Esophagus squamous epithelium (tissue), 4 donors: ENCODE data around the gene USP46.

Experiments
- CTCF ChIP-seq, 6 experiments: fragments of 450-650 bp in 4 of 6; fragments of 200-600 bp in 2 of 6; sonication (generic) in 2 of 6; IDR thresholded peaks; one replicate each; pipeline ENCODE4 v1.5.1; 2016 to 2019; ENCODE audit warnings: antibody characterized with exemption in 6 of 6, mild to moderate bottlenecking in 4 of 6, moderate library complexity in 4 of 6
- POLR2A ChIP-seq, 4 donors: fragments of 450-650 bp; IDR thresholded peaks; one replicate each; pipeline ENCODE4 v1.6.1; 2017; ENCODE audit warnings: antibody characterized with exemption in 4 of 4, mild to moderate bottlenecking in 4 of 4, moderate library complexity in 3 of 4

DNA sequence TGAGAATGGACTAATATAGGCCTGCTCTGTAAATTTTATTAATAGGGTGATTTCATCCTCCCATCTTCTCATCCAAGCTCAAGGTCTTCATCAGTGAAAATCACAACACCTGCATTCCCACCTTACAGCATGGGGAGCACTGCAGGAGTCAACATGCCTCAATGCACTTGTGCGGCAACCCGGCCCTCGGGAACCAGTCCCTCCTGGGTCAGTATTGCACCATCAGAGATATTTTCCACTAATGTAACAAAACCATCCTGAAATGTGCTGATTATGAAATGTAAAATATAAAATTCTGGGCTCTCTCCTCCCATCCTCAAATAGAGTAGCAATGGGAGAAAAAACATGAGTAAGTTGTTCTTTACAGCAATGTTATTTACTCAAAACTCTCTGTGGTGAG lies 13.0 kb downstream of the USP46 start:
- no peak for TF ChIP-seq CTCF (IDR thresholded peaks at IDR 0.05)
- no peak for TF ChIP-seq POLR2A (IDR thresholded peaks at IDR 0.05)
